Mesenchymal stem cell (in vitro differentiated cells and primary cell): ENCODE measurements around the gene SREBF1.

Source experiments
- DNase-seq: peaks from one replicate; pipeline ENCODE4 v3.0.0-alpha.2; 2013
- H2AFZ ChIP-seq: one replicate; pipeline ENCODE4 v1.6.1; 2013; ENCODE audit warnings: low read depth, mild to moderate bottlenecking, control low read depth, inconsistent platforms, low read length, moderate library complexity
- H2AK5ac ChIP-seq: 2 replicates; pipeline ENCODE4 v1.6.1; 2013; ENCODE audit warnings: low read length, moderate library complexity, mild to moderate bottlenecking, inconsistent platforms; ENCODE audit not compliant: severe bottlenecking
- H2BK120ac ChIP-seq: one replicate; pipeline ENCODE4 v1.6.1; 2013; ENCODE audit warnings: low read depth, mild to moderate bottlenecking, inconsistent platforms, low read length, moderate library complexity
- H2BK12ac ChIP-seq, 2 experiments: one replicate each; pipeline ENCODE4 v1.6.1; 2013; ENCODE audit warnings: inconsistent platforms in 2 of 2, low read length in 2 of 2, mild to moderate bottlenecking in 2 of 2, moderate library complexity in 2 of 2, control low read depth in 1 of 2
- H2BK15ac ChIP-seq: one replicate; pipeline ENCODE4 v1.6.1; 2013; ENCODE audit warnings: mild to moderate bottlenecking, low read depth, inconsistent platforms; ENCODE audit not compliant: poor library complexity, severe bottlenecking
- H2BK5ac ChIP-seq: 2 replicates; pipeline ENCODE4 v1.6.1; 2013; ENCODE audit warnings: low read depth, mild to moderate bottlenecking, low read length, control low read depth, inconsistent platforms; ENCODE audit not compliant: poor library complexity, severe bottlenecking
- H3K14ac ChIP-seq, 2 experiments: one replicate each; pipeline ENCODE4 v1.6.1; 2013; ENCODE audit warnings: inconsistent platforms in 2 of 2, low read length in 2 of 2, control low read depth in 1 of 2, mild to moderate bottlenecking in 1 of 2, moderate library complexity in 1 of 2
- H3K18ac ChIP-seq, 2 experiments: one replicate each; pipeline ENCODE4 v1.6.1; 2013; ENCODE audit warnings: inconsistent platforms in 2 of 2, low read length in 2 of 2, control low read depth in 1 of 2, low read depth in 1 of 2, mild to moderate bottlenecking in 1 of 2
- H3K23ac ChIP-seq, 2 experiments: one replicate each; pipeline ENCODE4 v1.6.1; 2013; ENCODE audit warnings: inconsistent platforms in 2 of 2, low read length in 2 of 2, mild to moderate bottlenecking in 2 of 2, moderate library complexity in 2 of 2, control low read depth in 1 of 2
- H3K27ac ChIP-seq: 2 replicates; pipeline ENCODE4 v1.5.1; 2013; ENCODE audit warnings: mild to moderate bottlenecking, moderate library complexity, low read length, control low read depth, inconsistent platforms; ENCODE audit not compliant: poor library complexity, severe bottlenecking
- H3K27me3 ChIP-seq, 2 experiments: 2 replicates each; pipeline versions ENCODE4 v1.6.1 to v1.7.0; 2013; ENCODE audit warnings: low read length in 2 of 2, mild to moderate bottlenecking in 2 of 2, moderate library complexity in 2 of 2, control low read depth in 1 of 2, inconsistent platforms in 1 of 2; ENCODE audit not compliant: control insufficient read depth in 1 of 2, insufficient read depth in 1 of 2
- H3K36me3 ChIP-seq, 2 experiments: 2 replicates each; pipeline versions ENCODE4 v1.6.1 to v1.7.0; 2013; ENCODE audit warnings: low read length in 2 of 2, control low read depth in 1 of 2, inconsistent platforms in 1 of 2, low read depth in 1 of 2, mild to moderate bottlenecking in 1 of 2; ENCODE audit not compliant: insufficient read depth in 2 of 2, control insufficient read depth in 1 of 2
- H3K4ac ChIP-seq, 2 experiments: one replicate each; pipeline ENCODE4 v1.6.1; 2013; ENCODE audit warnings: inconsistent platforms in 2 of 2, low read length in 2 of 2, mild to moderate bottlenecking in 2 of 2, moderate library complexity in 2 of 2, control low read depth in 1 of 2, low read depth in 1 of 2
- H3K4me1 ChIP-seq: 2 replicates; pipeline ENCODE4 v1.6.1; 2013; ENCODE audit warnings: low read depth, low read length, control low read depth; ENCODE audit not compliant: control insufficient read depth, insufficient read depth
- H3K4me2 ChIP-seq: 2 replicates; pipeline ENCODE4 v1.6.1; 2013; ENCODE audit warnings: low read length, mild to moderate bottlenecking, inconsistent platforms; ENCODE audit not compliant: poor library complexity, severe bottlenecking
- H3K4me3 ChIP-seq, 2 experiments: 2 replicates each; pipeline versions ENCODE4 v1.5.1 to v1.7.0; 2013; ENCODE audit warnings: low read length in 2 of 2, mild to moderate bottlenecking in 2 of 2, control low read depth in 1 of 2, low read depth in 1 of 2; ENCODE audit not compliant: insufficient read depth in 1 of 2
- H3K79me1 ChIP-seq: replicated peaks from 2 replicates; pipeline ENCODE4 v1.6.1; 2013; ENCODE audit warnings: mild to moderate bottlenecking, control low read depth, low read length, inconsistent platforms; ENCODE audit not compliant: poor library complexity, severe bottlenecking
- H3K9ac ChIP-seq: 2 replicates; pipeline ENCODE4 v1.7.0; 2013; ENCODE audit warnings: mild to moderate bottlenecking, low read length, moderate library complexity
- H3K9me3 ChIP-seq: 2 replicates; pipeline ENCODE4 v1.7.0; 2013; ENCODE audit warnings: mild to moderate bottlenecking, low read length; ENCODE audit not compliant: control insufficient read depth
- H4K8ac ChIP-seq: one replicate; pipeline ENCODE4 v1.6.1; 2013; ENCODE audit warnings: inconsistent platforms, mild to moderate bottlenecking, low read length, moderate library complexity
- H4K91ac ChIP-seq: one replicate; pipeline ENCODE4 v1.6.1; 2013; ENCODE audit warnings: mild to moderate bottlenecking, low read length, inconsistent platforms
- WGBS: methylation state at CpG from one replicate; pipeline ENCODE4 v1.1.7; 2013; ENCODE audit warnings: mixed read lengths; 5-methylcytosine and 5-hydroxymethylcytosine counted together

Gene SREBF1

GRCh38 chr17:17816831-17817551 lies 19.8 kb downstream of the SREBF1 start:
- no peak for DNase-seq
- 93% methylated on average over 24 of the region's 24 CpGs for WGBS

GRCh38 chr17:17816240-17816814 lies 20.5 kb downstream of the SREBF1 start:
- Histone ChIP-seq H2AK5ac (no peak overlapping the region), H3K4me1 (peaks cover 49% of the 10 kb centered on the region), H3K23ac (no peak overlapping the region), H3K4me3 (no peak overlapping the region), H4K91ac (no peak overlapping the region), H3K9ac (no peak overlapping the region), H2BK12ac (no peak overlapping the region), H4K8ac (peak overlapping the region; percentile 12), H3K27ac (no peak overlapping the region), H3K18ac (no peak overlapping the region), H2BK120ac (no peak overlapping the region), H3K4ac (no peak overlapping the region), H3K4me2 (no peak overlapping the region), H2AFZ (no peak overlapping the region), H3K36me3 (peaks cover 85 to 93% of the 10 kb centered on the region in 2 experiments), H3K27me3 (no peaks in the 10 kb centered on the region), H3K9me3 (no peaks in the 10 kb centered on the region), H2BK5ac (no peak overlapping the region), H3K79me1 (peaks cover 16% of the 10 kb centered on the region), H3K14ac (no peak overlapping the region), H2BK15ac (no peak overlapping the region)
- no peak for DNase-seq
- WGBS = 98% methylated on average over 22 of the region's 22 CpGs

More at GRCh38 chr17:17816831-17817551, 19.8 kb downstream of the SREBF1 start:
- Histone ChIP-seq H3K18ac (peak overlapping the region in 1 of 2 experiments; percentile 34), H3K14ac (no peak overlapping the region), H4K8ac (no peak overlapping the region), H3K9me3 (no peaks in the 10 kb centered on the region), H4K91ac (peak overlapping the region; percentile 9), H3K79me1 (peaks cover 22% of the 10 kb centered on the region), H3K36me3 (peaks cover 80 to 89% of the 10 kb centered on the region in 2 experiments), H2BK120ac (no peak overlapping the region), H2AK5ac (no peak overlapping the region), H3K4me2 (no peak overlapping the region), H2AFZ (no peak overlapping the region), H2BK5ac (no peak overlapping the region), H3K23ac (no peak overlapping the region), H3K27ac (no peak overlapping the region), H3K4ac (no peak overlapping the region), H2BK15ac (no peak overlapping the region), H3K9ac (no peak overlapping the region), H2BK12ac (peak overlapping the region in 1 of 2 experiments; percentile 42), H3K4me3 (no peak overlapping the region), H3K27me3 (no peaks in the 10 kb centered on the region), H3K4me1 (peaks cover 46% of the 10 kb centered on the region)

- H2AFZ ChIP-seq = no peak overlapping the region
These were observed 21.2 kb downstream of the SREBF1 start for GRCh38 chr17:17815436-17816200.

DNA sequence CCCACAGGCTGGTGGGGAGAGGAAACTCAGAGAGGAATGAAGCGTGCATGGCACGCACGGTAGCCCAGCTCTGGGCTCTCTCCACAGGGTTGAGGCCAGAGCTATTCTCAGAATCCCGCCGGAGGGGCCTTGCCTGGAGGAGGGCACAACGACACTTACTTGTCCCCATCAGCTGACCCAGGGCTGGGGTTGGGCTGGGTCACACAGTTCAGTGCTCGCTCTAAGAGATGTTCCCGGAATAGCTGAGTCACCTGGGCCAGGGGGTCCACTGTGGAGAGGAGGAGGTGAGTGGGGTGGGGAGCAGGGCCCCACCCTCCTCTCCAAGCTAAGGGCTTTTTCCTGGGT lies 21.8 kb downstream of the SREBF1 start:
- no peak overlapping the region for H2BK120ac ChIP-seq
- no peaks in the 10 kb centered on the region for H3K27me3 ChIP-seq
- H3K4me3 ChIP-seq = no peak overlapping the region
- H4K8ac ChIP-seq = no peak overlapping the region
- H3K23ac ChIP-seq = no peak overlapping the region
- H3K4me1 ChIP-seq = peaks cover 49% of the 10 kb centered on the region
- no peak overlapping the region for H2AFZ ChIP-seq
- H2BK5ac ChIP-seq = no peak overlapping the region
- WGBS = 73% methylated on average over 8 of the region's 8 CpGs
- no peak overlapping the region for H2BK12ac ChIP-seq
- H3K36me3 ChIP-seq = peaks cover 85% of the 10 kb centered on the region in 2 experiments
- H3K18ac ChIP-seq = no peak overlapping the region
- peaks cover 8% of the 10 kb centered on the region for H3K79me1 ChIP-seq
- H4K91ac ChIP-seq = no peak overlapping the region
- no peak overlapping the region for H3K4me2 ChIP-seq
- no peak overlapping the region for H3K9ac ChIP-seq
- H3K4ac ChIP-seq = no peak overlapping the region
- no peaks in the 10 kb centered on the region for H3K9me3 ChIP-seq
- H3K14ac ChIP-seq = no peak overlapping the region
- H2AK5ac ChIP-seq = no peak overlapping the region
- H2BK15ac ChIP-seq = no peak overlapping the region
- no peak for DNase-seq
- H3K27ac ChIP-seq = no peak overlapping the region

More at GRCh38 chr17:17815436-17816200, 21.2 kb downstream of the SREBF1 start:
- no peak overlapping the region for H2BK5ac ChIP-seq
- H3K4me2 ChIP-seq = no peak overlapping the region
- peaks cover 88 to 90% of the 10 kb centered on the region in 2 experiments for H3K36me3 ChIP-seq
- no peaks in the 10 kb centered on the region for H3K27me3 ChIP-seq
- H4K91ac ChIP-seq = no peak overlapping the region
- DNase-seq = no peak
- no peaks in the 10 kb centered on the region for H3K9me3 ChIP-seq
- H2BK15ac ChIP-seq = no peak overlapping the region
- H2AK5ac ChIP-seq = no peak overlapping the region
- H3K79me1 ChIP-seq = peaks cover 13% of the 10 kb centered on the region
- H3K18ac ChIP-seq = no peak overlapping the region
- H3K27ac ChIP-seq = no peak overlapping the region
- no peak overlapping the region for H2BK120ac ChIP-seq
- no peak overlapping the region for H3K4ac ChIP-seq
- H3K4me3 ChIP-seq = no peak overlapping the region
- H3K9ac ChIP-seq = no peak overlapping the region
- H3K14ac ChIP-seq = no peak overlapping the region
- H3K23ac ChIP-seq = no peak overlapping the region
- 93% methylated on average over 13 of the region's 17 CpGs for WGBS
- H2BK12ac ChIP-seq = no peak overlapping the region
- H3K4me1 ChIP-seq = peaks cover 49% of the 10 kb centered on the region
- H4K8ac ChIP-seq = no peak overlapping the region
